ENCODE data around the gene CHRM5. TPM values are rescaled to one million over a fixed set of nuclear protein-coding genes. Genes with fewer than 3 reads are reported as not detected.

CHRM5 gene
- total and polyA plus RNA-seq, 9 of the 15 experiments (the other 6 are each of a cell fraction or from before 2014, with no cell fraction given) = not detected

DNA sequence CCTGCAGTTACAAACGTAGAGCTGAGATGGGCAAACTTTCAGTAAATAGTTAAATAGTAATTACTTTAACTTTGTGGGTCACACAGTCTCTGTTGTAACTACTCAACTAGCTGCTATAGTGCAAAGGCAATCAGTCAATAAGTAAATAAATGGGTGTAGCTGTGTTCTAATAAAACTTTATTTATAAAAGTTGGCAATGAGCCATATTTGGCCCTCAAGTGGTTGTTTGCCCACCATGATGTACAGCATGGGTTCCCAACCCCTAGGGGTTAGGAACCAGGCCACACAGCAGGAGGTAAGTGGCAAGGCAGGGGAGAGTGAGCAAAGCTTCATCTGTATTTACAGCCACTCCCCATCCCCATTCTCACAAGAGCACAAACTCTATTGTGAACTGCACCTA is 44.9 kb upstream of the CHRM5 start:
- Histone ChIP-seq H3K4me1 (replicated peaks in 1 of 2; ENCODE audit: control insufficient read depth in 2 of 2, insufficient read depth in 2 of 2, low read length in 2 of 2) (no peaks in the 10 kb centered on the region), H3K9me1 (ENCODE audit: control insufficient read depth, insufficient read depth, low read length) (no peaks in the 10 kb centered on the region), H3K79me2 (ENCODE audit: control insufficient read depth, insufficient read depth, low read length) (no peaks in the 10 kb centered on the region), H3K36me3 (ENCODE audit: control insufficient read depth, insufficient read depth, low read length) (no peaks in the 10 kb centered on the region), H4K20me1 (replicated peaks; ENCODE audit: control insufficient read depth, insufficient read depth, low read length) (no peaks in the 10 kb centered on the region), H3K27me3 (ENCODE audit: control insufficient read depth in 2 of 2, insufficient read depth in 2 of 2, low read length in 2 of 2) (no peaks in the 10 kb centered on the region; a peak in 2 of 5 replicates), H3K27ac (ENCODE audit: extremely low read depth, low read depth, low read length) (no peak overlapping the region), H3K9ac (ENCODE audit: insufficient read depth in 1 of 2, low read depth in 2 of 2, low read length in 2 of 2) (no peak overlapping the region), H2AFZ (ENCODE audit: low read depth, low read length) (no peak overlapping the region), H3K9me3 (replicated peaks; ENCODE audit: control insufficient read depth, insufficient read depth, low read depth, low read length) (no peaks in the 10 kb centered on the region), H3K4me3 (no peak overlapping the region), H3K4me2 (ENCODE audit: insufficient read depth, low read length) (no peak overlapping the region)
- FAIRE-seq (no peak), DNase-seq (ENCODE audit: extremely low read depth in 1 of 4, low spot score in 3 of 4) (no peak), ATAC-seq (no peak)
- TF ChIP-seq NFIX (CRISPR knock-in tag; IDR thresholded peaks at IDR 0.05; ENCODE audit: low read depth) (peak; percentile 67), ZBTB17 (CRISPR knock-in tag; IDR thresholded peaks at IDR 0.05) (no peak), NFIC (IDR thresholded peaks at IDR 0.05) (peak; percentile 94), RNF2 (IDR thresholded peaks at IDR 0.05) (no peak)
- TF ChIP-seq, protein P1, sequence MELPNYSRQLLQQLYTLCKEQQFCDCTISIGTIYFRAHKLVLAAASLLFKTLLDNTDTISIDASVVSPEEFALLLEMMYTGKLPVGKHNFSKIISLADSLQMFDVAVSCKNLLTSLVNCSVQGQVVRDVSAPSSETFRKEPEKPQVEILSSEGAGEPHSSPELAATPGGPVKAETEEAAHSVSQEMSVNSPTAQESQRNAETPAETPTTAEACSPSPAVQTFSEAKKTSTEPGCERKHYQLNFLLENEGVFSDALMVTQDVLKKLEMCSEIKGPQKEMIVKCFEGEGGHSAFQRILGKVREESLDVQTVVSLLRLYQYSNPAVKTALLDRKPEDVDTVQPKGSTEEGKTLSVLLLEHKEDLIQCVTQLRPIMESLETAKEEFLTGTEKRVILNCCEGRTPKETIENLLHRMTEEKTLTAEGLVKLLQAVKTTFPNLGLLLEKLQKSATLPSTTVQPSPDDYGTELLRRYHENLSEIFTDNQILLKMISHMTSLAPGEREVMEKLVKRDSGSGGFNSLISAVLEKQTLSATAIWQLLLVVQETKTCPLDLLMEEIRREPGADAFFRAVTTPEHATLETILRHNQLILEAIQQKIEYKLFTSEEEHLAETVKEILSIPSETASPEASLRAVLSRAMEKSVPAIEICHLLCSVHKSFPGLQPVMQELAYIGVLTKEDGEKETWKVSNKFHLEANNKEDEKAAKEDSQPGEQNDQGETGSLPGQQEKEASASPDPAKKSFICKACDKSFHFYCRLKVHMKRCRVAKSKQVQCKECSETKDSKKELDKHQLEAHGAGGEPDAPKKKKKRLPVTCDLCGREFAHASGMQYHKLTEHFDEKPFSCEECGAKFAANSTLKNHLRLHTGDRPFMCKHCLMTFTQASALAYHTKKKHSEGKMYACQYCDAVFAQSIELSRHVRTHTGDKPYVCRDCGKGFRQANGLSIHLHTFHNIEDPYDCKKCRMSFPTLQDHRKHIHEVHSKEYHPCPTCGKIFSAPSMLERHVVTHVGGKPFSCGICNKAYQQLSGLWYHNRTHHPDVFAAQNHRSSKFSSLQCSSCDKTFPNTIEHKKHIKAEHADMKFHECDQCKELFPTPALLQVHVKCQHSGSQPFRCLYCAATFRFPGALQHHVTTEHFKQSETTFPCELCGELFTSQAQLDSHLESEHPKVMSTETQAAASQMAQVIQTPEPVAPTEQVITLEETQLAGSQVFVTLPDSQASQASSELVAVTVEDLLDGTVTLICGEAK (IDR thresholded peaks at IDR 0.05) = peak; percentile 92
- TF ChIP-seq, protein P1 (CRISPR knock-in tag; IDR thresholded peaks at IDR 0.05) = peak; percentile 80
- BruUV-seq (replicated peaks) = no TSS peak
- POLR2A ChIA-PET = interaction anchor here (0.7 to 1.3 kb wide), 2 partner anchors 11 to 56 kb away, joined by 3 to 4 read pairs; no protein-coding TSS in a partner anchor
- 0% methylated on average over 1 of the region's 1 CpG for WGBS (ENCODE audit: insufficient coverage, low coverage, missing lambda C conversion rate)
- CTCF ChIA-PET (ENCODE audit: low intra/inter-chr PET ratio) = no interaction called here
- intact Hi-C loops (cut with micrococcal nuclease) (no loop called here), in situ Hi-C loops (cut with MboI) (no loop called here)

Data from K562 (cell line).